DMS 273 treated with DMSO at 0.1 percent for 48 hours (cell line): Measurements from ENCODE around the gene SFT2D2.

Experiments used
- DNase-seq: peaks from one replicate; lab custom pipeline; 2025; lab: John Stamatoyannopoulos, UW

Gene SFT2D2

DNA sequence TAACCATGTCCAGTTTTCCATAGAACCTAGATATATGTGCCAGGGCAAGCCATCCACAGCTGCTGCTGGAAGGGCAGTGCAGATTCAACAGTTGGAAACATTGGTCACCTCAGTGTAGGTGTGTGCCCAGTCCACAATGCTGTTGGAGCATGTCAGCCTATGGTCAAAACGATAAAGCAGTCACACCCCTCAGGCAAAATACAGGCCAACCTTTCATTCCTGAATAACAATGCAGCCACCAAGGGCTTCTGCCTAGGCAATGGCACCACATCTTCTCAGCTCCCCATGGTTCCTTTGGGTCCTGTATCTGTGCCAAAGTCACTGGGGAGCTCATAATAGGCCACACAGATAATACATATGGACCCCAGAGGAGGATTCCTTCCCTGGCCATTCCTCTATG is 39.8 kb downstream of the SFT2D2 start:
- no peak for DNase-seq

DNA sequence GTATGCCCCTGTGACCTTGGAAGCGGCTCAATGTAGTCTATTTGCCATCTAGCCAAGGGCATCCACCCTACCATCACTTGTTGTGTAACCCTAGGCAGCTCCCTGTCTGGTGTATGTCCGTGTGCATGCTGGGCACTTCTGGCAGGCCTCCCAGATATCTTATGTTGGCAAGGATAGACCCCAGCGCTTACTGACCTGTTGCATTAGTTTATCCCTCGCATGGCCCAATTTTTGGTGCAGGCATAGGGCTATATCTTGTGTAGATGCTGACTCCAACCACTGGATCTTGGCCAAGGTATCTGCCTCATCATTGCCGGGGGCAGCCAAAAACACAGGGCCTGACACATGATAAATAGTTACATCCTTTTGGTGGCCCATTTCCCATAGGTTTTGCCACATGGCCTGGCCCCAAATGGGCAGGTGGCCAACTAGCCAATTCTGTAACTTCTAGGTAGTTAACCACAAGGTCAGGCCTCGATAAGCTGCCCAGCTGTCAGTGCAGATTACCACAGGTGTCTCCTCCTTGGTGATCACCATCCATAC is 40.9 kb downstream of the SFT2D2 start:
- DNase-seq: no peak

DNA sequence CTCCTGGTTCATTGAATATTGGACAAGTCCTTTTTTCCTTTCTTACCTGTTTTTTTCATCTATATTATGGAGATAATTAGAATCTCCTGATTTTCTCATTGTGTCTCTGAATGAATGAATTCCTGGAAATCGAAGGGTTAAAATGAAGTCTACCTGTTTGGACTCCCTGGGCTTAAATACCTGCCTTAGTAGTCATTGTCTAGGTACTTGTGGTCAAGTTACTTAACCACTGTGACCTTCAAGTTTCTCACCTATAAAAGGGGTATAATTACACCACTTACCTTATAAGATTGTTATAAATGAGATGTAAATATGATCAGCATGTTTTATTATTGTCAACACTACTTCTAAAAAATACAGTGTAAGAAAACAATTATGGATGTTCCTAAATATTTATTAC is 45.8 kb downstream of the SFT2D2 start:
- DNase-seq: no peak

DNA sequence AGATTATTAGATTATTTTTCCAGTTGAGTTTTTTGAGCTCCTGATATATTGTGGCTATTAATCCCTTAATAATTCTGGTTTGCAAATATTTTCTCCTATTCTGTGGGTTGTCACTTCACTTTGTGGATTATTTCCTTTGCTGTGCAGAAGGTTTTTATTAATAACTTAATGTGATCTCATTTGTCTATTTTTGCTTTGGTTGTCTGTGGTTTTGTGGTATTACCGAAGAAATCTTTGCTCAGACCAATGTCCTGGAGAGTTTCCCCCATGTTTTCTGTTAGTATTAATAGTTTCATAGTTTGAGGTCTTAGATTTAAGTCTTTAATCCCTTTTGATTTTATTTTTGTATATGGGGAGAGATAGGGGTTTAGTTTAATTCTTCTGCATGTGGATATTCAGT is 47.8 kb downstream of the SFT2D2 start:
- no peak for DNase-seq

DNA sequence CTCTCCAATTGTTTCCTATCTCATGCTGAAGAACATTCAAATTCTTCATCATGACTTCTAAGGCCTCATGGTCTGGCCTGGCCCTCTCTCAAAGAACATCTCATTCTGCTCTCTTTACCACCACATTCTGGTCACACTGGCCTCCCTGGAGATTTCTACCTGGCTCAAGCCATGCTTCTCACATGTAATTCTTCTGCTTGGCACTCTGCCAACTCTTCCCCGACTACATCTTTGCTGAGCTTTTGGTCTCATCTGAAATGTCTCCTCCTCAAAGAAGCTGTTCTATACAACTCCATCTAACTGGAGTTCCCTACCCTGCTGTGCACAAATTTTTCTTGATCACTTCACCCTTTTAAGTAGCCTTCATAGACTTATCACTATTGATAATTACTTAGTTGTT is 53.4 kb downstream of the SFT2D2 start:
- DNase-seq: no peak

DNA sequence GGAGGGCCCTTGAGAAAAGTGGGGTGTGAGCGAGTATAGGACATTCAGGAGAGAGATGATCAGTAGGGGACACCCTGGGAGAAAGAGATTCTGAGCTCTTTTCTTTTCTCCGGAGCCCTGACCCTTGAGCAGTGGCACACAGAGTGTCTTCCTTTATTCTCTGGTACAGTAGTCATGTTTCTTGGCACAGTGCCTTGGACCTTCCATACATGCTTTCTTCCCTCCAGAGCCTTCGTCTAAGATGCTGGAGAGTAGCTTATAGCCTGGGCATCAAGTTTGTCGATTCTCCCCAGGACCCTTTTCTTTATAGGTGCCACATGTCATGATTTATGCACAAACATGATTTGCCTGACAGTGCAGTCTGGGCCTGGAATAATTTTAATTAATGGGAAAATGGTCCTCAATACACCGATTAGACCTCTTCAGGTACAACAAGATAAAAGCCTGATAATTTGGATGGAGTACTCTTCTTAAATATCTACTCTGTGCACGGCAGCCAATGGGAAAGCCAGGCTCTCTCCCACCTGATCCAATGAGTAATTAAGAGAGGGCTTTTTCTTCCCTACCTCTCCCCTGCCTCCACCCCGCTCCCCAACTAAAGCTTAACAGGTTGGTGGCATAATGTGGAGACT is 54.6 kb downstream of the SFT2D2 start, which contains the start of gene TBX19:
Gene TBX19, plus strand, starts transcription at position 582 of the 632 bp plus-strand sequence. CDS start 214 bp downstream, outside the sequence.
- DNase-seq: no peak

DNA sequence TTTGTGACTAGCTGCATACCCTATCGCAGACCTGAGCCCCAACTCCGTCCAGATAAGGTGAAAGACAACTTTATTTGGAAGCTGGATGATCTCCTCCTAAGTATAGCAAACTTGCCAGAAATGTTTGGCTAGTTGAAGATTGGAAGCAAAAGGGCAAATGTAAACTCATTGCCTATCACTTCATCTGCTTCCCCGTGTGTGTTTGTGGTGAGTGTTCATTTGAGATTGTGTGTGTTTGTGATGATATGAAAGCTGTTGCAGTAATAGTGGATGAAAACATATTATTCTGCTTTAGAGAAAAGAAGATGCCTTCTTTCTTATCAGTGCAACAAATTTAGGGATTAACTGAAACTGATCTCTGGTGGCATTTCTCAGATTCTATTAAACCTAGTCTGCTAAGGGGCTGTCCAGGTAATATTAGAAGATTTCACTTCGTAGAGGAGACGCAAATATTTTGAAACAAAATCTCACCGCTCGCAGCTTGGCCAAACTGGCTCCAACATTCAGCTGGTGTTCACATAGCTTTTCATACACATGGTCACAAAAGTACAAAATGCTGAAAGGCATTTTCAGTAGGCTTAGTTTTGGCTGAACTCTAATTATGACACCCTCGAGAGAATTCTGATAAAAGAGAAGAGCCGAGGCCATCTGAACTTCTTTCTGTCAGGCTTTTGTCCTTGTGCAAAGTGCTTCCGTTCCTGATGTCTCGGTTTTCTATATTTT is 56.0 kb downstream of the SFT2D2 start:
- DNase-seq: no peak

DNA sequence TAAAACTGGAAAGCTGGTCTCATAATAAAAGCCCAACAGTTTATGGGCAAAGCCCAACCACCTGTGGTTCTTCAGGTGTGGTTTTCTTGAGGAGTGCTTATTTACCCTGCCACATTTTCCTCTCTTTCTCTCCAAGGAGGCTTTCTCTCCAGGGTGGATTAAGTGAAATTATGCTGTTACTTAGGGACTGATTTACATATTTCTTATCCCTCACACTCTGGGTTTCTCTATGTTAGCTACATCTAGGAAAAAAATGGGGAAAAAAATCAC is 59.7 kb downstream of the SFT2D2 start:
- DNase-seq: no peak

DNA sequence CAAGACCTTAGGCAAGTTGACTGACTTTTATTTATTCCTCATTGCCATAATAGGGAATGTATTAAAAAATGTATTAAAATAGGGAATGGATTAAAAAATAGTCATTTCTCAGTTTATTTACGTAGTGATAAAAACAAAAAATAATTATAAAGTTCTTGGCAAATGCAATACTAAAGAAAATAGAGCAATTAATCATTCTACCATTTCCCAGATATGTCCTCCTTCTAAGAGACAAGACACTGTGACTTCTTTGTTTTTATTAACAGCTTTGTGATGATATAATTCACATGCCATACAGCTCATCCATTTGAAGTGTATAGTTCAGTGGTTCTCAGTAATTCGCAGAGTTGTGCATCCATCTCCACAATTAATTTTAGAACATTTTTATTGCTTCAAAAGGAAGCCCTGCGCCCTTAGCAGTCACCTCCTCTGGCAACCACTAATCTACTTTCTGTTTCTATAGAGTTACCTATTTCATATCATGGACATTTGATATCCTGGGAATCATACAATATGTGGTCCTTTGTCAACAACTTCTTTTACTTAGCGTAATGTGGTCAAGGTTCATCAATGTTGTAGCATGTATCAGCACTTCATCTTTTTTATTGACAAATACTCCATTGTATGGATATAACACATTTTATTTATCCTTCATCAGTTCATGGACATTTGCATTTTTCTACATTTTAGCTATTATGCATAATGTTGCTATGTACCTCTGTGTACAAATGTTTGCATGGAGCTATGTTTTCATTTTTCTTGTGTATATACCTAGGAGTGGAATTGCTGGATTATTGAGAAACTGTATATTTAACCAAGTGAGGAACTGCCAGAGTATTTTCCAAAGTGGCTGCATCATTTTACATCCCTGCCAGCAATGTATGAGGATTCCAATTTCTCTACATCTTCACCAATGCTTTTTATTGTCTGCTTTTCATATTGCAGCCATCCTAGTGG is 60.4 kb downstream of the SFT2D2 start:
- no peak for DNase-seq

DNA sequence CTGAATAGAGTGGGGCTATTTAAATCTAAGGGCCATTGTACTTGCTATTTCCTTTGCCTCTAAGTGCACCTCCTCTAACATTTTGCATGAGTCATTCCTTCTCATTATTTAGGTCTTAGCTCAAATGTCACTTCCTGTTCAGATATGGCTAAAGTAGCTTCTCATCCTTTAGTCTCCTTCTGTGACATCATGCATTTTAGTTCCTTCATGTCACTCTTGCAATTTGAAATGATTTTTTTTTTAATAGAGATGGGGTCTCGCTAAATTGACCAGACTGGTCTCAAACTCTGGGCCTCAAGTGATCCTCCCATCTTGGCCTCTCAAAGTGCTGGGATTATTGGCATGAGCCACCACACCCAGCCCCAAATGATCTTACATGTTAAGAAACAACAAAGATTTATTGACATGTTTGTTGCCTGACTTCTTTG is 61.4 kb downstream of the SFT2D2 start:
- no peak for DNase-seq

DNA sequence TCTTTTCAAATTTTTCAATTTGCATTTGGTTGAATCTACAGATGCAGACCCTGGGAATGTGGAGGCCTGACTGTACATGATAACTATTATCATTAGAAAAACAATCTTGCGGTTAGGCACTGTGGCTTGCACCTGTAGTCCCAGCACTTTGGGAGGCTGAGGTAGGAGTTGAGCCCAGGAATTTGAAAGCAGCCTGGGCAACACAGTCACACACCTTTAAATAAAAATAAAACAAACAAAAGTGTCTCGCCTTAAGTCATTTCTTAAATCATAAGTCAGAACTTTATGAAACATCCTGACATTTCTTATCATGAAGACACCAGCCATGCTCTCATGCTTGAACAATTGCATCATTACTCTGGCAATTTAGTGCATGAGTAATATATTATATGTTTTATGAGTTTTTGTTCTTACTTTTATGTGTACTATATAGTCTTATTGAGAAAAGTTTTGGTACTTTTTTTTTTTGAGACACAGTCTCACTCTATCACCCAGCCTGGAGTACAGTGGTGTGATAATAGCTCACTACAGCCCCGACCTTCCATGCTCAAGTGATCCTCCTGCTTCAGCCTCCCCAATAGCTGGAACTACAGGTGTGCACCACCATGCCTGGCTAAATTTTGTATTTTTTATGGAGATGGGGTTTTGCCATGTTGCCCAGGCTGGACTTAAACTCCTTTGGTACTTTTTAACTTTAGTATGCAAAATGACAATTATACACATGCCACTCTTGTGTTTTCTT is 62.7 kb downstream of the SFT2D2 start:
- DNase-seq: no peak

DNA sequence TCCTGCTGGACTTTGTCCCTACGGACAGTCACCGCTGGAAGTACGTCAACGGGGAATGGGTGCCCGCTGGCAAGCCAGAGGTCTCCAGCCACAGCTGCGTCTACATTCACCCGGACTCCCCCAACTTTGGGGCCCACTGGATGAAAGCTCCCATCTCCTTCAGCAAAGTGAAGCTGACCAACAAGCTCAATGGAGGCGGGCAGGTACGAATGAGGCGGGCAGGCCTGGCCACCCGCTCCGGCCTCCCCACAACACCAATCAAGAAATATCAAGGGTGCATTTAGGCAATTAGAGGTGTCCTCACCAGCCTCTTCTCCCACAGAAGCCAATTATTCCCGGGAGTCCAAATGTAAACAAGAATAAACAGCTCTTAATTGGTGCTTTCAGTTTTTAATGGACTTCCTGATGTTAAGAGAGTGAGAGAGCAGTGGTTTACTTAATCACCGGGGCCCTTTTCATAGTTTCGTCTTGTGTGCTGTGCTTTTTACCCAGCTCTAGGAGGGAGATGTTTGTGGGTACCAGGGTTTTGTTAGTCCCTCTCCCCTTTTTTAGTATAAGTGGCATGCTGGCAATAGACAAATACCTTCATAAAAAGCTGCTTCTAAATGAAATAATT is 65.5 kb downstream of the SFT2D2 start:
- DNase-seq: no peak

DNA sequence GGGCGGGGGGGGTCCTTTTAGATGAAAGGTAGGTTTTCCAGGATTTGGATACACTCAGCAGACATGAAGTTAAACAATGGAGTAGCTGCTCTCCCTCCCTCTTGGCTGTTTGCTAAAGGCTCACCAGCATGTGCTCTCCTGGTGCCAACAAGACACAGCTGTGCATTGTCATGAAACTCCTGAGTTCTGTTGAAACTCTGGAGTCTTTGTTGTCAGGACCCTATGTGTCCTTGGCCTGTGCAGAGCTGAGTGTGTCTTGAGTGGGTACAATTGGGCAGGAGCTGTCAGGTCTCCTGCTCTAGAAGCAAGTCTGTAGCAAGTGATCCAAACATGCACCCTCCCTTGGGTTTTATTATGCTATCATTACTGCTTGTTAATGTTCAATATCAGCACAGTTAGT is 67.6 kb downstream of the SFT2D2 start:
- DNase-seq: no peak

DNA sequence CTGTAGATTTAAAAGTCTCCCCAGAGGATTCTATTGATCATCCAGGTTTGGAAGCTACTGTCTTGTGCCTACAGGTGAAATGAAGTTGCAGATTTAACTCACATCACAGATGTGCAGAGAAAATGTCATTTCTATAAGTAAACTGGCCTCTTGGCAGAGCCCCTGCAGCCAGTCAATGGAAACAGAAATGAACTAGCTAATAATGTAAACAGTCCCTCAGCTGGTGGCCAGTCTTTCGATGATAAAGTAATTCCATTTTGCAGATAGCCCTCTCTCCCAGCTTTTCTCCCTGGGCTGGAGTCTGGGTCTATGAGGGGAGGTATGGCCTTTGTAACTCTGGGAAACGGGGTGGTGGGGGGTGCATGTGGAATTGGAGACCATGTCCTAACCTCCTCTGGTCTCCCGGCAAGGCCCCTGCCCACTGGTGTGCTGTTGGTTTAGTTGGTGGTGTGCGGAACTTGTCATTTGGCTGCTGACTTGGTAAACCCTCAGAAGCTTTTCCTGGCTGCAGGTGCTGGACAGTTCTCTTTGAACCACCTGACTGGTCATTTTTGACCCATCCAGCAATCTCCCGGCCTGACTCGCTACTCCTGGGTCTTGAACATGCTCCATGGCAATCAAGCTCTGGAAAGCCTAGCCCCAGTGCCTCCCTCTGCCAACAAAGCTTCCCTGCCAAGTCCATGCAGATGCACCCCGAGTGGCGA is 69.8 kb downstream of the SFT2D2 start:
- no peak for DNase-seq

DNA sequence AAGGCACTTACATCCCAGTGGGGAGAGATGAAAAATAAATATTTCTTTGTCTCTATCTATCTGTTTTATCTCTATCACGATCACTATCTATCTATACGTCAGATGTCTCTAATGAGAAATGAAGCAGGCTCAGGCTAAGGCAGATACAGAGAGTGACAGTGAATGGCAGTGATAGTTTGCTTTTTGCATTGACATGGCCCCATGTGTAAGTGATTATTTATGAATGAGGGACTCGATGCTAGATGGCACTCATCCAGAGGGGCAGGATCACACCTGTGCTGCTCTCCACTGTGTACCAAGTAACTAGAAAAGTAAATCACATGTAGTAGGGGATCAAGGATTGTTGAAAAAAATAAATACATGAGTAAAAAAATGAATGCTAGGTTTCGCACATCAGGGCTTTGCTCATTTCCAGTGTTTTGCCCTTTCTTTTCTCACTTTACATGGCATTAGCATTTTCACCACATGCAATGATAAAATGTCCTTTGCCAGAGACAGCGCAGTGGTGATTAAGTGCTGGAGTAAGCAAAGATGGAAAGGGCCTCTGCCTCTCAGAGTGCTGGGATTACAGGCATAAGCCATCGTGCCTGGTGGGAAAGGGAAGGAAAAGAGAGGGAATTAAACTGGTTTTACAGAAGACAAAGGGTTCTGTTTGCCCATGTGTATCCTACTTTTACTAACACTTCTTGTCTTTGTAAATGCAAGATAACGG is 71.4 kb downstream of the SFT2D2 start:
- no peak for DNase-seq

DNA sequence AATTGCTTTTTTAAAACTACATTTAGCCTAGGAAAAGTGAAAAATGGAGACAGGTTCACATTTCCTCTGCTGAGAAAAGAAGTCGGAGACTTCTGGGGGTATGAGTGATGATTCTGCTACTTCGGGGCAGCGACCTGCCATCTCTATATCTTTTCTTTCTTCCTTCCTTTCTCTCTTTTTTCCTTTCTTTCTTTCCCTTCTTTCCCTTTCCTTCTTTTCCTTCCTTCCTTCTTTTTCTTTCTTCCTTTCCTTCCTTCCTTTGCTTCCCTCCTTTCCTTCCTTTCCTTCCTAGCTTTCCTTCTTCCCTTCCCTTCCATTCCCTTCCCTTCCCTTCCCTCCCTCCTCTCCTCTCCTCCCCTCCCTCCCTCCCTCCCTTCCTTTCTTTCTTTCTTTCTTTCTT is 72.6 kb downstream of the SFT2D2 start:
- DNase-seq: no peak

DNA sequence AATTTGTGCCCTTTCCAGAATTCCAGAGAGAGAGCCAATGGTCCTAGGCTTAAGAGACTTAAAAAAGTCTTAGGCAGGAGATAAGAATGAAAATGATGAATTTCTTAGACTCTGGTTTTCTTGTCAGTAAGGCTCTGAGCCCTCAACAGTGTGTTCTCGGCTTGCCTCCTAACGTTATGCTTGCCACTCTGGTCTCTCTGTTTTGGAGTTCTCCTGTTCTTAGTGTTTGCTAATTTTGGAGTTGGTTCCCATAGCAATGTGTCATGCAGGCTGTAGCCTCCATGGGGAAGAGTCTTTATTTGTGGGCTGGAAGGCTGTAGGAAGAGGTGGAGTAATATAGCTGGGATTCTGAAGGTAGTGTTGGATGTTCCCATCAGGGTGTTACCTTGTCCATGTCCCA is 74.8 kb downstream of the SFT2D2 start:
- DNase-seq: no peak

DNA sequence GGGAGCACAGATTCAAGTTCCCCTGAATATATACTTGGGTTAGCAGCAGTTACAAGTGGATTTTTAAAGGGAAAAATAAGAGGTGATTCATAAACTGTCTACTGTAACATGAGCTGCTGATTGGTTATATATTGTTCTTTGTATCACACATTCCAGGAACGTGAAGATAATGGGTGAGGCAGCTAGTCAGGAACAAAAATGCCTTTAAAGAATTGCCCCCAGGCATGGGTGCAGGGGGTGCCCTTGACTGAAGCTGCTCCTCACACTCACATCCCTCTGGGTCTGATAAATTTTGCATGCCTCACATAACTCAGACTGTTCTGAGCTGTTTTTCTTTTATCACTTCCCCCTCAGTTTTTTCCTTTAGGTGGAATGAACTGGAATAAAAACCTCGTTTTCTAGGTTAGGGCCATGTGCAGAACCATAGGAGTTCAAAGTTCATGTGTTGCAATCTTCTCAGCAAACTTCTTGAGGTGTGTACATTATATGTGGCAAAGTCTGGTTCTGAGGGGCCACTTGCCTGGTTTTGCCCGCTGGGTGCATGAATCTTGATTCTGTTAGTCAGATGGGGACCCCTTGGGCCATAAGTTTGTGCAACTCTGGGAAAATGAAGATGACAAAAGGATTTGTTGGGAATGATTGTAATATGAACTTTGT is 76.0 kb downstream of the SFT2D2 start:
- no peak for DNase-seq
